Stimulated activated CD4-positive, alpha-beta T cell treated with anti-CD3 and anti-CD28 coated beads, TNF-alpha, amount 100 ng/mL, for 48 hours (primary cell): Measurements from ENCODE around the gene GAS7.

Experiments
- DNase-seq, 3 donors: peaks; one replicate each; pipeline ENCODE4 v3.0.0-alpha.2; 2020; ENCODE audit warnings: low read depth in 3 of 3

GAS7 gene

DNA sequence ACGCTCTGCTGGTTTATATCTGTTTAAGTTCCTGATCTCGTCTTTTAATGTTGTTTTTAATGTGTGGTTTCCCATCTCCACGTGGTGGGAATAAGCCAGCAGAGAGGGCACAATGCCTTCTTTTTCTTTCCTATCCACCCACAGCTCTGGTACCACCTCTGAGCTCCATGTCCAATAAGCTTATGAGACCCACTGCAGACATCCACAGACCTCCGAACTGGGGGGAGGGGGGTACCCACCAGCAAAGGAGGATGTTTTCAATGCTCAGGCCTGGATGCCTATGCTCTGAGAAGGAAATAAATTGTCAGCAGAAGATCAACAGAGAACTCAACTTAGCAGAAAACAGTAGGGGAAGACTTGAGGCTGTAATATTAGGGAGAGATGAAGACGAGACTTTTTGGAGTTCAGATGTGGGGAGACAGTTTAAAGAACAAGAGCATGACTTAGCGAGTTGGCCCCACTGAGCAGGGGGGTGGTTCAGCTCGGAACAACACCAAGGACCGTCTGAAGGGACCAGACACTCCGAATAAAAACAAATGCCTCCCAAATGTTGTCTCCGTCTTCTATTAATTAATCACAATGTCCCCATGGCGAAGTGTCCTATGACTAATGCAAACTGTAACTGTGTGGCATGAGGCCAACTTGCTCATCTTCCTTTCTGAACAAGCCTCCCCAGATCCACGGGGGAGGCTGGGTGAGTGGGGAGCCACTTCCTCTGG is 62.7 kb downstream of the GAS7 start:
- DNase-seq = no peak

DNA sequence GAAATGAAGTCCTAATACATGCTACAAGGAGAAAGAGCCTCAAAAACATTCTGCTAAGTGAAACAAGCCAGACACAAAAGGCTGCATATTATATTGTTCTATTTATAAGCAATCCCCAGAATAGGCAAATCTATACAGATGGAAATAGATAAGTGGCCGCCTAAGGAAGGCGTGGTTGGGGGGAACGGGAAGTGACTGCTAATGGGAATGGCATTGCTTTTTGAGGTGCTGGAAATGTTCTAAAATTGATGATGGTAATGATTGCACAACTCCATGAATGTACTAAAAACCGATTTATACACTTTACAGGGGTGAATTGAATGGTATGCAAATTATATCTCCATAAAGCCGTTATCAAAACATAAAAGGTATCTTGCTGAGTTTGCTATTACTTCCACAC is 67.7 kb downstream of the GAS7 start:
- no peak for DNase-seq

DNA sequence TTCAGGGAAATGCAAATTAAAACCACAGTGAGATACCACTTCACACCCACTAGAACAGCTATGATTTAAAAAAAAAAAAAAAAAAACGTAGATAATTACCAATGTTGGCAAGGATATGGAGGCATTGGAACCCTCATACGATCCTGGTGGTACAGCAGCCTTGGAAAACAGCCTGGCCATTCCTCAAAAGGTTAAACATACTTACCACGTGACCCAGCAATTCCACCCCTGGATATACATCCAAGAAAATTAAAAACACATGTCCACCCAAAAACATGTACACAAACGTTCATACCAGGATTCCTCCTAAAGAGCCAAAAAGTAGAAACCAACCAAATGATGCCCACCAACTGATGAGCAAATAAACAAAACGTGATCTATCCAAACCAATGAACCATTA is 68.1 kb downstream of the GAS7 start:
- no peak for DNase-seq

DNA sequence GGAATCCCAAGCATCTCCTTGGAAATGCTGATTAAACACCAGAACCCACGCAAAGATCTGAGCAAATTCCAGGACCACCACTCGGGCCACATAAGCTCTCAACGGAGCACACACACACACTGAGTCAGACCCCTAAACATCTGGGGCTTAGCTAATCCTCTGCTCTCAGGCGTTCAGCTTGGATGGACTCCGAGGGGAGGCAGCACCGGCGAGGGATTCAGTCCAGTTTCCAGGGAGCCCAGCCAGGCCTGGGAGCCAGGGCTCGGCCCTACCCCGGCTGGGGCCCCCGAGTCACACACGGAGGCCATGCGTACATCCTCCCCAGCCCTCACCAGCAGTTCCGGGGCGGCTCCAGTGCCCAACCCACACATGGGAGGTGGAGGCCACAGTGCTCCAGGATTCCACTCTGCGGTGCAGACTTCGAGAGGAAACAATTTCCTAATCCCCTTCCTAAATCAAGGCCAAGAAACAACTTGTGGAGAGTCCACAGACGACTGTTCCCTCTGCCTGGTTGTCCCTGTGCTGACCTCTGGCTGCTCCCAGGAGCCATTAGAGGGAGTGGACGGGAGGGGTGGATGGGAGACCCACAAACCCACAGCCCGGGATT is 70.5 kb downstream of the GAS7 start:
- no peak for DNase-seq

DNA sequence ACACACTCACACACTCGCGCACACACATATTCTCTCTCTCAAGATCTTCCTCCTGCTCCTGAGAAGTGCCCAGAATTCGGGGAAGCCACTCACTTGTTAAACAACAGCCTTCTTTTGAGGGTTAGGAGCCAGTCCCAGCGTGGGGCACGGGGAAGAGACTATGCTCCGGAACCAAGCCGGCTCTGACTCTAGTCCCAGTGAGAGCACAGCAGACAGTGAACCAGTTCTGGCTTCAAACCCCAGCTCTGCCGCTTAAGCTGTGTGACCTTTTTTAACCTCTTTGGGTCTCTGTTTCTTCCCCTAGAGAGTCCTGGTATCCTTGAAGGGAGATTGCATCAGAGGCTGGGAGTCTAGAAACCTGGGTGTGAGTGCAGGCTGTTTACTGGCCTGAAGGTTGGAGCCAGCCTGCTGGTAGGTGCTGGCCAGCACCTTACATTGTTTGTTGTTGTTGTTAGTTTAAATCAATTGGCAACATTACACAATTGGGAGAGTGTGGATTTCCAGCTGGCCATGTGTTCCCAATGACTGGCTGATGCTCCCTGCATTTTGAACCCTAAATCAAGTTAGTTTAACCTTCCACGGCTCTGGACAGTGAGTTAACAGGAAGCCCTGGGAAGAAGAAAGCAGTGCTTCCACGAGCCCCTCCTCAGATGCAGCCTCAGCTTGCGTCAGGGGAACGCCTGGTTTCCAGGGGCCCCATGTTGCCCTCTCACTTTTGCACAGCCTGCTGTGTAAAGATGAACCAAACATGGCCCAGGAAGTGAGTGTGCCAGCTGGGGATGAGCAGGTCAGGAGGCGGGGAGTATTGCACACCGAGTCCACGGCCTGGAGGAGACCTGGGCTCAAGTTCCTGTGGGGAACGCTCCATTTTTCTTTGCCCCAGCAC is 71.5 kb downstream of the GAS7 start:
- DNase-seq = no peak

DNA sequence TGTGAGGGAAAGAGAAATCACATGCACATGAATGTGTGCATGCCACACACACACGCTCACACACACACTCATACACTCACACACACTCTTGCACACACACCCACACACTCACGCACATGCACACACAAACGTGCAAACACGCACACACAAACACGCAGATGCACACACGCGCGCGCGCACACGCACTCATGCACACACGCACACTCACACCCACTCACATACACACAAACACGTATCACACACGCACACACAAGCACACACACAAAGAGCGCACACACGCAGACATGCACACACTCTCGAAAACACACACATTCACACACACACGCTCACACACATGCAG is 72.2 kb downstream of the GAS7 start:
- DNase-seq = no peak

DNA sequence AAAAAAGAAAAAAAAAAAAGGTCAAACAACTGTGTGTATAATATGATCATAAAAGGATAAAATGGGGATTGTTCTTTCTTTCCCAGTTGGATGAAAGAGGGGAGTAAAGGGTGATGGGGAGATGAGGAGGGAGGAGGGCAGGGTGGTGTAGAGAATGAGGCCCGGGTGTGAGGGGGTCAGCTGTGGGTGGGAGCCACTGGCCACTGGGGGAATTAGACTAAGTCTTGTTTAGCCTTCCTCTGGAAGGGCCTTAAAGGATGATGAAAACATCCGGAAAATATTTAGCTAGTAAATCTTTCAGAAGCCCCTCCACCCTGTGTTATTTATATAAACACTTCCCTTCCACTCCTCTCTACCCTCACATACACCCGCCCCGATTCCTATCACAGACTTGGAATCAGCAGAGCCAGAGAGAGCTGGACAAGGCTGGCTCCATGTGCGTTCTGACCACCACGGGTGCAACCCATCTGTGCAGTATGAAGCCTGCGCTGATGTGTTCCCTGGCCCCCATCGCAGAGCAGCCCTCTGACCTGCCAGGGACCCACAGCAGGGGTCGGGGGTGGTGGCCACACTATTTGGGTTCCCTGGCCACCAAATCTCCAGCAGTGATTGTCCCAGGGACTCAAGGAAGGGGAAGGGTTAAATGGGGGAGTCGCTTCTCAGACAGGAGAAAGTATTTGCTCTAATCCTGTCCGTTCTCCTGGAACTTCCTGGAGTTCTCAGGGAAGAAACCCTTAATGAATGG is 72.7 kb downstream of the GAS7 start:
- DNase-seq = no peak

DNA sequence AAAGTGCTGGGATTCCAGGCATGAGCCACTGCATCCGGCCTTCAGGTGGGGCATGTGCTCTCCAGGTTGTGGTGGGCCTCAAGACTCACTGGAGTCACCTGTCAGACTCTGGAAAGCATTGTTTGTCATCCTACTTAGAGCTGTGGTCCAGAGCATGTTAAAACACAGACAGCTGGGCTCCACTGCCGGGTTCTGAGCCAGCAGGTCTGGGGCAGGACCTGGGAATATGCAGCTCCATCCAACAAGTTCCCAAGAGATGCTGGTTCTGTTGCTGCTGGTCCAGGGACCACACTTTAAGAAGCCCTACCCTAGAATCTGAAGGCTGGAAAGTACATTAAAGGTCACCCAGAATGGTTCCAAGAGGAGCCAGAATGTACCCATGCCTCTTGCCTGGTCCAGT is 75.3 kb downstream of the GAS7 start:
- DNase-seq = no peak

DNA sequence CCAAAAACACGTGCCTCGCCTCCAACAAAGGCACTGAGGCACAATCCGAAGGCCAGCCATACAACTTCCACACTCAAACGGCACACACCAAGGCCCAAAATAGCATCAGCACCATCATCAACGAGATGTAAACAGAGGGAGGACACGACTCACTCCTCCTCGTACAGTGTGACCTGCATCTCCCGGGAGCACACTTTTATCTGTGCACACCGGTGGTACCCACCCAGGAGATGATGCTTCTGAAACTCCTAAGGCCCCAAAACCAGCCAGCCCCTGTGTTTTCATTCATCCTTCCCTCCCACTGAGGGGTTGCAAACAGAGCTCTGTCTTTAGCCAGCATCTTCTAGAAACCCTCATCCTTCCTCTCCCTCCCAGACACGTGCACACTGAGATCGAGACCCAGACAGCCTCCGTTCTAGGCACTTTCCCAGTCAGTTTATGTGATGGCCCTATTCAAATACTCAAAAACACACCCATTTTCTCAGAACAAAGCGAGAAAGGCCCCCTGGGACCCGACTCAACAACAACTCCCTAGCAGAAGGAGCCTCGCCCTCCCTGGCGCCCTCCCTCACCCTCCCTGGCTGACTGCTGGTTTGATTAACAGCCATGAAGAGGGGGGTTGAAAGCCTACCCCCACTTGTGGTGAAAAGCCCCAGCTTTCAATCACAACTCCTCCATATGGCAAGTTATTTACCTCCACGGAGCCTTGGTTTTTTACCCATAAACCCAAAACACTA is 76.3 kb downstream of the GAS7 start:
- no peak for DNase-seq

DNA sequence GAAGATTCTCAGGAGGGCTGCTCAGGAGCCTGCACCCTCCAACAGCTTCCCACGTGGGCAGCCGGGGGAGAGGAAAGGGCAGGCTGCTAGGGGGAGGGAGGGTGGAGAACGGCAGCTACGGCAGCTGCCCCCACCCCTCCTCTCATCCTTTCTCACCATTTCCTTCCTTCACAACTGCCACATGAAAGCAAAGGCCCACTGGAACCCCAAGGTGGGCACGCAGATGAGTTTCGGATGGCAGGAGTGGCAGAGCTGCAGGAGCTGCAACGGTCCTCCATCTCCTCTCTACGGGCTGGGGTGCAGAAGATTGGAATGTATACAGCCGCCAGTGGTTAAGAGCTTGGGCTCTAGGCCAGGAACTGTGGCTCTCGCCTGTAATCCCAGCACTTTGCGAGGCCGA is 77.7 kb downstream of the GAS7 start:
- DNase-seq = no peak

DNA sequence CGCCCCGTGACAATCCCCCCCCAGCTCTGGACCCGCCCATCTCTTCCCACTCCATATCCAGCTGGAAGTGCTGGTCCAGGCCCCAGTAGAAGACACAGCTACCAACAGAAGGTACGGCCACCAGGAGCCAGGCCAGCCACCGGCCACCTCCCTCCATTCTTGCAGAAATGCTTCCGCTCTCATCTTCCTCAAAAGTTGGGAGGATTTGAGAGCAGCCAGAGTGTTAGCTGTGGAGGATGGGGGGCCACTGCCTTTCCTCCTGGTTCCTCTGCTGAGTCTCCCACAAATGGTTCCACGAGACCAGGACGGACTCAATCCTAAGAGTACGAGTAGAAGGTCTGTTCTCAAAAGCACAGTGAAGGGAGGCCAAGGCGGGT is 78.3 kb downstream of the GAS7 start:
- no peak for DNase-seq

DNA sequence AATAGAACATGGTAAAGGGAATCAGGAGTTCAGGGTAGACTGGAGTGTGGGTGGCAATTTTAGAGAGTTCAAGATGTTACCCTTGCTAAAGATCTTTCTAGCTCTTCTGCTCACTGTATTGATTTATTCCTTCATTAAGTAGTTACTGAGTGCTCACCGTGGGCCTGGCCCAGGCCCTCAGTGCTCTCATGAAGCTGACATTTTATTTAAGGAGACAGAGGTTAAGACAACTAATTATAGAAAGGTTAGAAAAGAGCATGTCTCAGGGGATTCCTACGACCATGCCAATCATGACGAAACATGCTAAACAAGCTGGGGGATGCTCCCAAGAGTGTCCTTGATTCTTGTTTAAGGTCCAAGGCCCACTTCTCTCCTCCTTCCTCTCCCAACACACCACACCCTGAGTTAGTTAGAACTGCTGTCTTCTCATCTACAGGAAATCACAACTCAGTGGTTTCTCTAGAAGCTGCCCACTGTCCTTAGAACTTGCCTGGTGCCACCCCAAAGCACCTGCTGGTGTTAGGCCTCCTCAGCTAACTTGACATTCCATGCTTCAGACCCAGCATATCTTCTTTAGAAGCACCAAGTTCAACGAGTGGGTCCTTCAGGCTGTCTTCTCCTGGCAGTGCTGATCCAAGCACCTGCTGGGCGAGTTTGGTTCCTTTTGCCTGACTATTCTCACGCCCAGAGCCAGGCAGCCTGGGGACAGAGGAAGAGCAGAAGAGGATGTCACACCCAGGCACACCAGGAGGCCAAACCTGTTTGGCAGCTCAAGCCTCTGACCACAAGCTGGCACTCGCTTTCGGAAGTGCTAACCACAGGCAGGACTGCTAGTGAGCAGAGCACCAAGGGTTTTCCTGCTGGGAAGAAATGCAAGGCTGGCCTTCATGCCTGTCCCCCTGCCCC is 79.0 kb downstream of the GAS7 start:
- no peak for DNase-seq

DNA sequence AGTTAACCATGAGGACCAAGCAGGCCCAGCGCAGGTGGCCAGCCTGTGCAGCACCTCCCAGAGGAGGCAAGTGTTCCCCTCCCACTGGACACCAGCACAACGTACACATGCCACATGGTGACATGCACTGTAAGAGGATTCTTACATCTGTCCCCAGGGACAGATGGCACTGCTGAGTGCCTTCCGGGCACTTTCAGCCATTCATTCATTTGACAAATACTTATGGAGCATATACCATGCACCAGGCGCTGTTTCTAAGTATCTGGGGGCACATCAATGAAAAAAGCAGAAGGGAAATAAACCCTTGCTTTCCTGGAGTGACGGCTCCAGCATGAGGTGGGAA is 79.6 kb downstream of the GAS7 start:
- no peak for DNase-seq

DNA sequence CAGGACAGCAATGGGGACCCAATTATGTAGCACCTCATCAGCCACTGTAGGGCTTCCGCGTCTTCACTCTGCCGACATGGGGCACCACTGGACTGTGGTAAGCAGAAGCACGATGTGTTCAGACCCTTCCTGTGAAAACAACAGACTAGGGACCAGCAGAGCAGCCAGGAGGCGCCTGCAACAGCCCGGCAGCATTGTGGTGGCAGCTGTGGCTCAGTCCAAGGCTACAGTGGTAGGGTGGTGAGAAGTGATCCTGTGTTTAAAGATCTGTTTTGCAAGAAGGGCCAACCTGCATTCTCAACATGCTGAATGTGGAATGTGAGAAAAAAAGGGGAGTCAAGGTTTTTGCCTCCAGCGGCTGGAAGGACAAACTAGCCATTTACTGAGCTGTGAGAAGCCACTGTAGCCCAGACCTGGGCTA is 80.8 kb downstream of the GAS7 start:
- DNase-seq = no peak

DNA sequence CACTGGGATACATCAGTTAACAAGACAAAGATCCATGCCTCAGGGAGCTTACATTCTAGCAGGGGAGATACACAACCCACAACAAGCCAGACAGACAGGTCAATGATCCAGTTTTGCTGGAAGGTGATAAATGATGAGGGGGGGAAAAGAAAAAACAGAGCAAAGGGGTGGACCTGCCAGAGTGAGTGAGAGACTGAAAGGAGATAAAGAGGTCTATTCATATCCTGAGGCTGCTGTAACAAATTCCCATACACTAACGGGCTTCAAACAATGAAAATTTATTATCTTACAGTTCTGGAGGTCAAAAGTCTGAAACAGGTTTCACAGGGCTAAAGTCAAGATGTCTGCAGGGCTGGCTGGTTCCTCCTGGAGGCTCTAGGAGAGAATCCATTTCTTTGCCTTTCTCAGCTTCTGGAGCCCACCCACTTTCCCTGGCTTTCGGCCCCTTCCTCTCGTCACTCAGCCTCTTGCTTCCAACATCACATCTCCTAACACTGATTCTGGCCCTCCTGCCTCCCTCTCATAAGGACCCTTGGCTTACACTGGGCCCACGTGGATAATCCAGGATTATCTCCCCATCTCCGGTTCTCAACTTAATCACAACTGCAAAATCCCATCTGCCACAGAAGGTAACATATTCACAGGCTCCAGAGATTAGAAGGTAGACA is 81.5 kb downstream of the GAS7 start:
- no peak for DNase-seq

DNA sequence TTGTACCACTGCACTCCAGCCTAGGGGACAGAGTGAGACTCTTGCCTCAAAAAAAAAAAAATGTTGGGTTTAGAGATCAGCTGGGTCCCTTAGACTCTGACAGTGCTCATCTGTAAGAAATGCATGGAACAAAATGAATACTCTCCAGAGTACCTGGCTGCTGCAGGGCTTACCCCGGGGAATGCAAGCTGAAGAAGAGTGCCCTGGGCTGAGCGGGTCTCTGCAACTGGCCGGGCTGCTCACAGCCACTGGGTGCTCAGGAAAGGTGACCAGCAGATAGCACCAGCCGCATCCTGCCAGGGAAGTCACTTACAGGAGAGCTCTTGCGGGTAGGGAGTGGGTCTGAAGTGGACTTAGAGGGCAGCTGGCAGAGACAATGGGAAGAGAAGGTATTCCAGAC is 82.1 kb downstream of the GAS7 start:
- DNase-seq = no peak

DNA sequence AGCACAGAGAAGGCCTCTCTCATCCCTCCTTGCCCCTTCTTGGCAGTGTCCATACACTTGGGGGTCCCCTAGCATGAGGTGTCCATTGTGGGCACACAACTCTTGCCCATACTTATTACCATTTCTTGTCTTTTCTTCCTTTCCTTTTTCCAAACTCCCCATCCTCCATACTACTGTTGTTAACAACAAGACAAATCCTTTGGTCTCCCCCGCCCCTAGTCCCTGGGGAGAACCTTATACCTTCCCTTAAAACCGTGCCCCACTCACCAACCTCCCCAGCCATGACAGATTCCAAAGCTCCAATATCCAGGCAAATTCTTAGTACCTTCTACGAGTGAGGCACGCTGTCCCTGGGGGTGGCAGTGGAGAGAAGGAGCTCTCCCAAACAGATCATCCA is 82.9 kb downstream of the GAS7 start:
- no peak for DNase-seq

DNA sequence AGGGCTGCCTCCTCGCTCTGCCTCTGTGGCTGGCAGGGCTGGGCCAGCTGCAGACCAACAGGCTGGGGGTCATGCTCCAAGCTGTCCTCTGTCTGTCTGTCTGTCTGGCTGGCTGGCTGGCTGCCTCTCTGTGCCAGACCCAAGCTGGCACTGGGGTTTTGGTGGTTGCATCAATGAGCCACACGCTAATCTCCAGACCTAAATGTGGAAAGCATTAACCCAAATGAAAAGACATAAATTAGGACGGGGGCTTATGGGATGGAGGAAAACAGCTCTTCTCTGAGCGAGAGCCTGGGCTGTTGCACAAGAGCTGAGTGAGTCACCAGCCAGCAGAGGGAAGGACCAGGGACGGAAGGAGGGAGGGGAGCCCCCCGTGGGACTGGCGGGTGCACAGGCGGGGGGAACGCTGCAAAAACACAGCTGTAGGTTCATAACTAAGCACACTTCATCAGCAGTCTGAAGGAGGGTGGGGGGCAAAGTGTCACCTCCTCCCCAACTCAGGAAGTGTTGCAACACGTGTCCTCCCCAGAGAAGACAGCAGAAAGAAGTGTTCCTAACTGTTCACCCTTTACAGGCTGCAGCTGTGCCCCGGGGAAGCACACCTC is 83.4 kb downstream of the GAS7 start:
- peak in 1 of 3 donors; percentile 16 for DNase-seq

DNA sequence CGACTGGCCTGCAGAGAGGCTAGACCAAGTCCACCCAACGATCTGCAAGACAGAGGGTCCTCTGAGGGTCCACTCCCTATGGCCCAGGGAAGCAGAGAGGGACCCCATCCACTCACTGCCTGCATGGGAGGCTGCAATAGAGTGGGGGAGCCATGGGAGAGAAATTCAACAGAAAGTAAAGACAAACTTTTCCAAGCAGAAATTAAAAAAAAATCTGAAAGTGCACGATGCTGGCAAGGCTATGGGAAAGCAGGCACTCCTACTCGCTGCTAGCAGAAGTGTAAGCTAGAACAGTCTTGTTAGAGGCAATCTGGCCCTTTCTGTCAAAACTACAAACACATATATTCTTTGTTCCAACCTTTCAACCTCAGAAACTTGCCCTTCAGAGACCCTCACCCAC is 85.4 kb downstream of the GAS7 start:
- DNase-seq = no peak
